Esophagus muscularis mucosa (tissue), 3 donors: ENCODE results near the gene SLC45A1.

Experiments used
- POLR2A ChIP-seq: fragments of 450-650 bp; IDR thresholded peaks from one replicate; pipeline ENCODE4 v1.6.1; 2017; ENCODE audit warnings: antibody characterized with exemption, moderate library complexity, mild to moderate bottlenecking, low read depth
- TF ChIP-seq, protein P1 (sequence below), 3 experiments: fragments of 200-600 bp in 2 of 3; fragments of 450-650 bp in 1 of 3; sonication (generic) in 2 of 3; IDR thresholded peaks; one replicate each; pipeline ENCODE4 v1.5.1; 2017 to 2019; ENCODE audit warnings: antibody characterized with exemption in 3 of 3, mild to moderate bottlenecking in 2 of 3, moderate library complexity in 1 of 3

DNA sequence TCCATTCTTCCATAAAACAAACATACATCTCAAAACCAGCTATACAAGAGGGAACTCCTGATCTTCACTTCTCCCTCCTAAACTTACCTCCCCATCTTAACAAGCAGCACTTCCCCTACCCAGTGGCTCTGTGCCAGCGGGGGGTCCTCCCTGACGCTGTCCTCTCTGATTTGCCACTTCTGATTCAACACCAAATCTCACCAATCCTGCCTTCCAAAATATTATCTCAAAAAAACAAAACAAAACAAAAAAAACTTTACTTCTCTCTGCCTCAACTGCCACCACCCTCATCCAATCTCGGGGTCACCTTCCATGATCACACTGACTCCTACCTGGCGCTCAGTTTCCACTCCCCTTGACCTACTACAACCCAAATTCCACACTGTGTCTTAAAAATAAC, 72.8 kb downstream of the SLC45A1 start:
- TF ChIP-seq, protein P1, sequence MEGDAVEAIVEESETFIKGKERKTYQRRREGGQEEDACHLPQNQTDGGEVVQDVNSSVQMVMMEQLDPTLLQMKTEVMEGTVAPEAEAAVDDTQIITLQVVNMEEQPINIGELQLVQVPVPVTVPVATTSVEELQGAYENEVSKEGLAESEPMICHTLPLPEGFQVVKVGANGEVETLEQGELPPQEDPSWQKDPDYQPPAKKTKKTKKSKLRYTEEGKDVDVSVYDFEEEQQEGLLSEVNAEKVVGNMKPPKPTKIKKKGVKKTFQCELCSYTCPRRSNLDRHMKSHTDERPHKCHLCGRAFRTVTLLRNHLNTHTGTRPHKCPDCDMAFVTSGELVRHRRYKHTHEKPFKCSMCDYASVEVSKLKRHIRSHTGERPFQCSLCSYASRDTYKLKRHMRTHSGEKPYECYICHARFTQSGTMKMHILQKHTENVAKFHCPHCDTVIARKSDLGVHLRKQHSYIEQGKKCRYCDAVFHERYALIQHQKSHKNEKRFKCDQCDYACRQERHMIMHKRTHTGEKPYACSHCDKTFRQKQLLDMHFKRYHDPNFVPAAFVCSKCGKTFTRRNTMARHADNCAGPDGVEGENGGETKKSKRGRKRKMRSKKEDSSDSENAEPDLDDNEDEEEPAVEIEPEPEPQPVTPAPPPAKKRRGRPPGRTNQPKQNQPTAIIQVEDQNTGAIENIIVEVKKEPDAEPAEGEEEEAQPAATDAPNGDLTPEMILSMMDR (IDR thresholded peaks at IDR 0.05): no peak
- no peak for TF ChIP-seq POLR2A
